CD4-positive, alpha-beta T cell (primary cell): ENCODE results near the gene AP1M1. TPM values are rescaled to one million over a fixed set of nuclear protein-coding genes. Genes with fewer than 3 reads are reported as not detected.

ENCODE experiments used
- ATAC-seq: fragments of 200-7000 bp; cut with Tn5 transposase; one replicate; pipeline ENCODE4 v1.10.0; 2022; ENCODE audit warnings: mild to moderate bottlenecking; ENCODE audit not compliant: poor library complexity
- CTCF ChIA-PET: fragments of 350-600 bp; sonication (Branson Sonifier 250); formaldehyde crosslinking; loops from one replicate; lab custom pipeline; 2021; ENCODE audit warnings: antibody characterized with exemption, inconsistent platforms; lab: Charles Lee
- POLR2A ChIA-PET: fragments of 350-600 bp; sonication (Branson Sonifier 250); formaldehyde crosslinking; loops from one replicate; lab custom pipeline; 2021; ENCODE audit warnings: antibody characterized with exemption, inconsistent platforms; lab: Charles Lee
- DNase-seq, 14 experiments: peaks; one replicate each; pipeline ENCODE4 v3.0.0-alpha.2; 2013 to 2020; ENCODE audit warnings: mixed read lengths in 2 of 14
- H3K27ac ChIP-seq, 2 donors: one replicate each; pipeline versions ENCODE4 v1.5.1 to v1.7.0; 2013; ENCODE audit warnings: low read length in 2 of 2, low read depth in 1 of 2, mild to moderate bottlenecking in 1 of 2
- H3K27me3 ChIP-seq, 2 experiments: 1 replicate in 1 of 2; 2 replicates in 1 of 2; pipeline versions ENCODE4 v1.6.1 to v1.7.0; 2013; ENCODE audit warnings: low read length in 2 of 2, control low read depth in 1 of 2, mild to moderate bottlenecking in 1 of 2, moderate library complexity in 1 of 2; ENCODE audit not compliant: insufficient read depth in 2 of 2, control insufficient read depth in 1 of 2
- H3K36me3 ChIP-seq: one replicate; pipeline ENCODE4 v1.6.1; 2013; ENCODE audit warnings: low read length, control low read depth; ENCODE audit not compliant: insufficient read depth
- H3K4me1 ChIP-seq: one replicate; pipeline ENCODE4 v1.6.1; 2013; ENCODE audit warnings: low read length, control low read depth; ENCODE audit not compliant: insufficient read depth
- H3K4me3 ChIP-seq: one replicate; pipeline ENCODE4 v1.5.1; 2013; ENCODE audit warnings: mild to moderate bottlenecking, low read length, moderate library complexity
- H3K9me3 ChIP-seq, 2 experiments: 1 replicate in 1 of 2; 2 replicates in 1 of 2; pipeline versions ENCODE4 v1.6.1 to v1.7.0; 2013; ENCODE audit warnings: low read length in 2 of 2, mild to moderate bottlenecking in 2 of 2, control low read depth in 1 of 2, moderate library complexity in 1 of 2; ENCODE audit not compliant: control insufficient read depth in 1 of 2, insufficient read depth in 1 of 2
- H3K27ac Mint-ChIP-seq: one replicate; pipeline ENCODE4 v1.8.0; 2020; ENCODE audit warnings: mixed read lengths
- H3K27me3 Mint-ChIP-seq: one replicate; pipeline ENCODE4 v1.8.0; 2021; ENCODE audit warnings: mixed read lengths
- H3K36me3 Mint-ChIP-seq: one replicate; pipeline ENCODE4 v1.8.0; 2021; ENCODE audit warnings: low read depth, mixed read lengths
- H3K4me1 Mint-ChIP-seq: one replicate; pipeline ENCODE4 v1.8.0; 2021; ENCODE audit warnings: low read depth, mixed read lengths
- H3K4me3 Mint-ChIP-seq: one replicate; pipeline ENCODE4 v1.8.0; 2020; ENCODE audit warnings: mild to moderate bottlenecking, mixed read lengths
- H3K9me3 Mint-ChIP-seq: one replicate; pipeline ENCODE4 v1.8.0; 2020; ENCODE audit warnings: mixed read lengths
- CTCF ChIP-seq: fragments of 200-600 bp; IDR thresholded peaks from one replicate; pipeline ENCODE4 v1.8.0; 2022; ENCODE audit warnings: antibody characterized with exemption, mild to moderate bottlenecking
- intact Hi-C, 2 experiments: fragments of 100-400 bp; cut with DNase I in 1 of 2; cut with micrococcal nuclease in 1 of 2; formaldehyde crosslinking; loops; one replicate each; pipeline versions ENCODE4 v1.15.1 to v1.9.0; 2023 to 2025; cut with DNase I, micrococcal nuclease
- total RNA-seq, 174 experiments: library from RNA in 2 of 174; stranded (reverse) in 2 of 174; gene quantifications; one replicate each; pipeline ENCODE4 v1.2.3 and lab custom pipeline; 2021 to 2026

The AP1M1 gene
- total RNA-seq, 2 experiments from 2014 or later, result 52.1 to 58.3 TPM

GRCh38 chr19:16202320-16203255 is 4.9 kb downstream of the AP1M1 start:
- H3K9me3 ChIP-seq, result no peaks in the 10 kb centered on the region
- no peaks in the 10 kb centered on the region for H3K9me3 Mint-ChIP-seq
- no peaks in the 10 kb centered on the region for H3K27me3 ChIP-seq
- POLR2A ChIA-PET, result interaction anchor here (1.1 kb wide), 2 partner anchors 69 to 122 kb away, joined by 3 read pairs; partner anchors contain the start of gene KLF2
- no peak overlapping the region for H3K27ac ChIP-seq
- CTCF ChIA-PET, result no interaction called here
- H3K4me1 ChIP-seq, result peaks cover 33% of the 10 kb centered on the region
- no peaks in the 10 kb centered on the region for H3K27me3 Mint-ChIP-seq
- DNase-seq (peak in 1 of 14 experiments; percentile 5), ATAC-seq (no peak)
- H3K4me3 ChIP-seq, result no peak overlapping the region
- no peak overlapping the region for H3K27ac Mint-ChIP-seq
- intact Hi-C loops, result no loop called here
- H3K4me3 Mint-ChIP-seq, result peak overlapping the region; percentile 4
- H3K4me1 Mint-ChIP-seq, result peaks cover 31% of the 10 kb centered on the region
- peaks cover 64% of the 10 kb centered on the region for H3K36me3 Mint-ChIP-seq
- TF ChIP-seq CTCF, result no peak
- H3K36me3 ChIP-seq, result peaks cover 60% of the 10 kb centered on the region

DNA sequence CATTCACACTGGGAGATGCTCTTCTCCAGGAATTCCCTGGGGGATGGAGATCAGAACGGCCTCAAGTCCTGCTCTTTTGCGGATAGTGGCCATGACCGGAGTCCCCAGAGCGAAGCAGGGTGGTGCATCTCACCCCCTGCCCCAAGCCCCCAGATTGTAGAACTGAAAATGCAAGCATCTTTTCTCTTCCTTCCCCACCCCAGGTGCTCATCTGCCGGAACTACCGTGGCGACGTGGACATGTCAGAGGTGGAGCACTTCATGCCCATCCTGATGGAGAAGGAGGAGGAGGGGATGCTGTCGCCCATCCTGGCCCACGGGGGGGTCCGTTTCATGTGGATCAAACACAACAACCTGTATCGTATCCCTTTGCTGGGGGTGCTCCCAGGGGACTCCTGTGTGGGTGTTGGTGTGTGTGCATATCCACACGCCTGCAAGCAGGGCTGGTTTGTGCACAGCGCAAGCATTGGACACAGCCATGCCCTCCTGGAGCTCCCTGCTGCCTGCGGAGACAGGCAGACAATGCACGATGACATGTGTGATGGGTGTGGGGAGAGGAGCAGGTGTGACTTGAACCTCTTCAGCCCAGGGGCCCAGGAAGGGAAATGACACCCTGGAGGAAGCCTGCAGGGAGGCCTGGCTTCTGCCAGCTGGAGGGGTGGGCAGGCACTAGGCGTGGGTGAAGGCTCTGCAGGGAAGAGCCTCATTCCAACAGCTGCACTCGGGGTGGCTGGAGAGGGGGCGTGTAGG is 5.7 kb downstream of the AP1M1 start:
- no peak overlapping the region for H3K4me3 ChIP-seq
- peak in 1 of 14 experiments; percentile 20 for DNase-seq
- peaks cover 70% of the 10 kb centered on the region for H3K36me3 Mint-ChIP-seq
- H3K27me3 Mint-ChIP-seq, result no peaks in the 10 kb centered on the region
- no peaks in the 10 kb centered on the region for H3K9me3 ChIP-seq
- intact Hi-C loops, result no loop called here
- no peak overlapping the region for H3K27ac Mint-ChIP-seq
- H3K36me3 ChIP-seq, result peaks cover 68% of the 10 kb centered on the region
- no peak for ATAC-seq
- peak overlapping the region in 1 of 2 donors; percentile 7 for H3K27ac ChIP-seq
- H3K27me3 ChIP-seq, result no peaks in the 10 kb centered on the region
- H3K4me1 Mint-ChIP-seq, result peaks cover 35% of the 10 kb centered on the region
- CTCF ChIA-PET, result no interaction called here
- POLR2A ChIA-PET, result interaction anchor here (1.1 kb wide), 1 partner anchor 70 kb away, joined by 3 read pairs; no protein-coding TSS in a partner anchor
- H3K4me3 Mint-ChIP-seq, result no peak overlapping the region
- no peak for TF ChIP-seq CTCF
- H3K4me1 ChIP-seq, result peaks cover 38% of the 10 kb centered on the region
- no peaks in the 10 kb centered on the region for H3K9me3 Mint-ChIP-seq

DNA sequence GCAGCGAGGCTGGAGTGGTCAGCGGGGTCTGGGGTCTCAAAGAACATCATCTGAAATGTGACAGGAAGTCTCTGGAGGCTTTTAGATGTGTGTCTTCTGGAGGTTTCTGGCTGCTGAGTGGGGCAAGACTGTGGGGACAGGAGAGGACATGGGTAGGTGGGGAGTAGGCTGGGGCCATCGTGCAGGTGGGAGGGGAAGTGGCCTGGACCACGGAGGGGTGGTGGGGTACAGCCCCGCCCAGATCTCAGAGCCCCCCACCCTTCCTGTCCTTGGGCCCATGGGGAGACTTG is 6.2 kb downstream of the AP1M1 start:
- Histone ChIP-seq H3K4me1 (peaks cover 35% of the 10 kb centered on the region), H3K4me3 (no peak overlapping the region), H3K27ac (no peak overlapping the region), H3K36me3 (peaks cover 73% of the 10 kb centered on the region), H3K9me3 (no peaks in the 10 kb centered on the region), H3K27me3 (no peaks in the 10 kb centered on the region)
- no peaks in the 10 kb centered on the region for H3K9me3 Mint-ChIP-seq
- H3K36me3 Mint-ChIP-seq, result peaks cover 75% of the 10 kb centered on the region
- intact Hi-C loops, result no loop called here
- no peak for TF ChIP-seq CTCF
- H3K27ac Mint-ChIP-seq, result no peak overlapping the region
- CTCF ChIA-PET, result no interaction called here
- H3K4me1 Mint-ChIP-seq, result peaks cover 31% of the 10 kb centered on the region
- POLR2A ChIA-PET, result no interaction called here
- H3K4me3 Mint-ChIP-seq, result no peak overlapping the region
- no peak for ATAC-seq
- DNase-seq, result no peak
- no peaks in the 10 kb centered on the region for H3K27me3 Mint-ChIP-seq
